Sigmoid colon (tissue), 4 donors: ENCODE data around the gene PGLYRP4.

ENCODE experiments used
- CTCF ChIP-seq, 4 experiments: fragments of 450-650 bp in 3 of 4; fragments of 200-600 bp in 1 of 4; IDR thresholded peaks; one replicate each; pipeline ENCODE4 v1.5.1; 2016 to 2019; ENCODE audit warnings: antibody characterized with exemption in 4 of 4, mild to moderate bottlenecking in 3 of 4, moderate library complexity in 2 of 4
- POLR2A ChIP-seq, 2 donors: fragments of 450-650 bp; IDR thresholded peaks; one replicate each; pipeline ENCODE4 v1.6.1; 2016; ENCODE audit warnings: antibody characterized with exemption in 2 of 2, mild to moderate bottlenecking in 2 of 2, moderate library complexity in 2 of 2
- POLR2AphosphoS5 ChIP-seq, 4 donors: sonication (generic); formaldehyde crosslinking; IDR thresholded peaks; one replicate each; pipeline ENCODE4 v1.6.1; 2017; ENCODE audit warnings: antibody characterized with exemption in 4 of 4

DNA sequence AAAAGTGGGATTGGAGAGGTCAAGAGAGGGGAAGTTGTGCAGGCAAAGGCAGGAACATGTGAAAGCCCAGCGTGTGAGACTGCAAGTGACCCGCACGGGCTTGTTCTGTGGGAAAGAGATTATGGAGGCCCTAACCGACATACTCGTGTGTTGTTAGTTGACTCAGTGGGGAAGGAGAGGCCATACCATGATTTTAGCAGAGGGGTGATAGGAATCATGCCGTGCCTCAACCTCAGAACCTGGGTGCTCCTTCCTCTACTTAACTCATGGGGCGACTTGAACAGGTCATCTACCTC, 55.2 kb downstream of the PGLYRP4 start:
- TF ChIP-seq CTCF (IDR thresholded peaks at IDR 0.05), result no peak
- no peak for TF ChIP-seq POLR2A (IDR thresholded peaks at IDR 0.05)
- TF ChIP-seq POLR2AphosphoS5 (IDR thresholded peaks at IDR 0.05), result no peak
